Sigmoid colon (tissue), 4 donors: ENCODE data around the gene DCC.

ENCODE experiments used
- CTCF ChIP-seq, 4 experiments: fragments of 450-650 bp in 3 of 4; fragments of 200-600 bp in 1 of 4; IDR thresholded peaks; one replicate each; pipeline ENCODE4 v1.5.1; 2016 to 2019; ENCODE audit warnings: antibody characterized with exemption in 4 of 4, mild to moderate bottlenecking in 3 of 4, moderate library complexity in 2 of 4
- EP300 ChIP-seq, 4 donors: sonication (generic); formaldehyde crosslinking; IDR thresholded peaks; one replicate each; pipeline ENCODE4 v1.6.1; 2017; ENCODE audit warnings: antibody characterized with exemption in 4 of 4
- POLR2A ChIP-seq, 2 donors: fragments of 450-650 bp; IDR thresholded peaks; one replicate each; pipeline ENCODE4 v1.6.1; 2016; ENCODE audit warnings: antibody characterized with exemption in 2 of 2, mild to moderate bottlenecking in 2 of 2, moderate library complexity in 2 of 2
- POLR2AphosphoS5 ChIP-seq, 4 donors: sonication (generic); formaldehyde crosslinking; IDR thresholded peaks; one replicate each; pipeline ENCODE4 v1.6.1; 2017; ENCODE audit warnings: antibody characterized with exemption in 4 of 4

GRCh38 chr18:52323802-52324201, 16.2 kb upstream of the DCC start:
- no peak for TF ChIP-seq CTCF (IDR thresholded peaks at IDR 0.05)
- no peak for TF ChIP-seq POLR2A (IDR thresholded peaks at IDR 0.05)
- no peak for TF ChIP-seq EP300 (IDR thresholded peaks at IDR 0.05)
- TF ChIP-seq POLR2AphosphoS5 (IDR thresholded peaks at IDR 0.05): no peak
